HepG2 (cell line): Measurements from ENCODE around the gene LACTBL1. TPM values are rescaled to one million over a fixed set of nuclear protein-coding genes. Genes with fewer than 3 reads are reported as not detected.

Experiments
- ATAC-seq: fragments of 200-7000 bp; cut with Tn5 transposase; 3 replicates; pipeline ENCODE4 v1.9.1; 2020; ENCODE audit warnings: mild to moderate bottlenecking, moderate library complexity
- BruUV-seq: library from RNA; stranded (reverse); fragments of 400-500 nt; replicated peaks from 2 replicates; lab custom pipeline; 2021; lab: Mats Ljungman, UMichigan
- CTCF ChIA-PET: fragments of 300-600 bp; formaldehyde crosslinking; extraction: SDS; loops from one replicate; lab custom pipeline; 2021; ENCODE audit warnings: low total read pairs, inconsistent platforms, low intra/inter-chr PET ratio; lab: Yijun Ruan, JAX
- POLR2A ChIA-PET: fragments of 350-600 bp; sonication (Branson Sonifier 250); formaldehyde crosslinking; loops from one replicate; lab custom pipeline; 2020; ENCODE audit warnings: antibody characterized with exemption, inconsistent platforms; lab: Yijun Ruan, JAX
- DNase-seq: peaks from one replicate; pipeline ENCODE4 v3.0.0-alpha.2; 2015; ENCODE audit warnings: low spot score
- FAIRE-seq: peaks from 3 replicates; lab custom pipeline; 2011; peaks lifted over from hg19 to GRCh38; lab: Jason Lieb, UNC
- H2AFZ ChIP-seq: one replicate; pipeline ENCODE4 v1.6.1; 2011; ENCODE audit warnings: low read length, inconsistent platforms
- H3K27ac ChIP-seq: fragments of 300-600 bp; 3 replicates; pipeline ENCODE4 v1.8.0; 2011; ENCODE audit warnings: mixed run types, mild to moderate bottlenecking, mixed read lengths, low read length, inconsistent platforms; ENCODE audit not compliant: insufficient read depth; ENCODE audit errors: extremely low read length
- H3K27me3 ChIP-seq, 2 experiments: fragments of 200-600 bp in 1 of 2; 2 replicates in 1 of 2; 3 replicates in 1 of 2; pipeline versions ENCODE4 v1.6.0 to v1.8.0; 2011; ENCODE audit warnings: low read length in 2 of 2, mild to moderate bottlenecking in 2 of 2, moderate library complexity in 2 of 2, inconsistent platforms in 1 of 2; ENCODE audit not compliant: insufficient read depth in 2 of 2, control insufficient read depth in 1 of 2
- H3K36me3 ChIP-seq, 2 experiments: fragments of 200-600 bp in 1 of 2; replicated peaks in 1 of 2; 2 replicates in 1 of 2; 3 replicates in 1 of 2; pipeline versions ENCODE4 v1.5.1 to v1.8.0; 2011; ENCODE audit warnings: low read length in 2 of 2, inconsistent platforms in 1 of 2; ENCODE audit not compliant: insufficient read depth in 2 of 2, control insufficient read depth in 1 of 2
- H3K4me1 ChIP-seq: 2 replicates; pipeline ENCODE4 v1.5.1; 2012; ENCODE audit warnings: low read length, inconsistent platforms; ENCODE audit not compliant: insufficient read depth
- H3K4me2 ChIP-seq: 2 replicates; pipeline ENCODE4 v1.6.0; 2011; ENCODE audit warnings: low read depth, low read length, inconsistent platforms
- H3K4me3 ChIP-seq, 3 experiments: fragments of 200-600 bp in 1 of 3; sonication (generic), shearing (Covaris generic) in 1 of 3; replicated peaks in 1 of 3; 2 replicates each; pipeline ENCODE4 v1.5.1; 2011 to 2016; ENCODE audit warnings: low read length in 3 of 3, inconsistent platforms in 2 of 3, low read depth in 2 of 3, mild to moderate bottlenecking in 2 of 3, control low read depth in 1 of 3, mixed read lengths in 1 of 3; ENCODE audit not compliant: insufficient read depth in 1 of 3
- H3K79me2 ChIP-seq: one replicate; pipeline ENCODE4 v1.6.1; 2011; ENCODE audit warnings: low read length, inconsistent platforms; ENCODE audit not compliant: insufficient read depth
- H3K9ac ChIP-seq: 2 replicates; pipeline ENCODE4 v1.6.0; 2011; ENCODE audit warnings: mild to moderate bottlenecking, low read depth, low read length, inconsistent platforms; ENCODE audit not compliant: insufficient read depth
- H3K9me3 ChIP-seq: 2 replicates; pipeline ENCODE4 v1.5.1; 2012; ENCODE audit warnings: mild to moderate bottlenecking, low read length
- H4K20me1 ChIP-seq: 2 replicates; pipeline ENCODE4 v1.6.0; 2011; ENCODE audit warnings: inconsistent platforms, mild to moderate bottlenecking, low read length, moderate library complexity; ENCODE audit not compliant: insufficient read depth
- BHLHE40 ChIP-seq: IDR thresholded peaks from 2 replicates; pipeline ENCODE4 v1.6.1; 2011; ENCODE audit warnings: low read length, improper control_type of control experiment
- FIP1L1 ChIP-seq: fragments of 200-400 bp; formaldehyde crosslinking; IDR thresholded peaks from 2 replicates; pipeline ENCODE4 v1.6.1; 2018; ENCODE audit warnings: low read depth, mild to moderate bottlenecking, low read length, moderate library complexity, borderline replicate concordance; ENCODE audit not compliant: insufficient read depth
- FOXK2 ChIP-seq: fragments of 450-650 bp; IDR thresholded peaks from 2 replicates; pipeline ENCODE4 v1.6.1; 2016
- HOXA3 ChIP-seq: sonication (generic); formaldehyde crosslinking; IDR thresholded peaks from 2 replicates; pipeline ENCODE4 v1.5.0; 2020; ENCODE audit warnings: missing genetic modification reagents
- KDM5B ChIP-seq: sonication (generic); formaldehyde crosslinking; IDR thresholded peaks from 2 replicates; pipeline ENCODE4 v1.4.0; 2020; ENCODE audit warnings: missing genetic modification reagents, mild to moderate bottlenecking, borderline replicate concordance
- MED13 ChIP-seq: sonication (generic); formaldehyde crosslinking; IDR thresholded peaks from 2 replicates; pipeline ENCODE4 v1.5.0; 2020; ENCODE audit warnings: missing genetic modification reagents
- NRL ChIP-seq: sonication (generic); formaldehyde crosslinking; IDR thresholded peaks from 2 replicates; pipeline ENCODE4 v1.5.0; 2020; ENCODE audit warnings: missing genetic modification reagents, mild to moderate bottlenecking, moderate library complexity, borderline replicate concordance
- PLRG1 ChIP-seq: fragments of 450-650 bp; conservative IDR thresholded peaks from 2 replicates; pipeline ENCODE4 v1.6.1; 2016
- RBM39 ChIP-seq: fragments of 200-400 bp; formaldehyde crosslinking; IDR thresholded peaks from one replicate; pipeline ENCODE4 v1.6.1; 2018; ENCODE audit warnings: antibody characterized with exemption, mild to moderate bottlenecking, low read depth, low read length; ENCODE audit not compliant: poor library complexity, severe bottlenecking
- SIX1 ChIP-seq: sonication (generic); formaldehyde crosslinking; IDR thresholded peaks from 2 replicates; pipeline ENCODE4 v1.4.0; 2020; ENCODE audit warnings: missing genetic modification reagents, borderline replicate concordance
- TOPORS ChIP-seq: sonication (generic); formaldehyde crosslinking; IDR thresholded peaks from 2 replicates; pipeline ENCODE4 v1.8.0; 2023; ENCODE audit warnings: mild to moderate bottlenecking, missing genetic modification reagents
- ZNF296 ChIP-seq: sonication (generic); formaldehyde crosslinking; conservative IDR thresholded peaks from 2 replicates; pipeline ENCODE4 v1.5.0; 2020; ENCODE audit warnings: mild to moderate bottlenecking, missing genetic modification reagents
- ZNF430 ChIP-seq: sonication (generic); formaldehyde crosslinking; IDR thresholded peaks from 2 replicates; pipeline ENCODE4 v1.9.0; 2021; ENCODE audit warnings: mild to moderate bottlenecking, missing genetic modification reagents
- WGBS: methylation state at CpG from one replicate; pipeline ENCODE4 v1.1.6; 2017; ENCODE audit warnings: low lambda C conversion rate; 5-methylcytosine and 5-hydroxymethylcytosine counted together
- in situ Hi-C: cut with HindIII; loops from 2 replicates; pipeline ENCODE4 v1.10.0; 2017; ENCODE audit warnings: low pct_unique_long_range_greater_than_20kb; ENCODE audit not compliant: extremely low pct_ligation_motif_present
- intact Hi-C: fragments of 100-400 bp; cut with micrococcal nuclease; formaldehyde crosslinking; loops from one replicate; pipeline ENCODE4 v1.10.0; 2022; ENCODE audit not compliant: unreplicated experiment
- polyA plus RNA-seq, 8 experiments: library from polyadenylated mRNA; depleted of rRNA in 3 of 8; stranded (reverse) in 7 of 8; unstranded in 1 of 8; fragments of >200 nt; fragmentation: Illumina TruSeq in 4 of 8; extraction: Trizol in 4 of 8; gene quantifications; 2 replicates each; pipeline versions ENCODE4 v1.2.1 to v1.2.3, GENCODE V29; 2011 to 2016; ENCODE audit warnings: low read depth in 4 of 8, missing spikeins in 1 of 8, mixed read lengths in 1 of 8; ENCODE audit not compliant: insufficient read depth in 1 of 8
- total RNA-seq, 5 experiments: library from RNA; depleted of rRNA; stranded (reverse); fragments of >200 nt; fragmentation: Illumina TruSeq; extraction: Trizol; gene quantifications; 2 replicates each; pipeline ENCODE4 v1.2.3, GENCODE V29; 2016; ENCODE audit warnings: low read depth in 1 of 5
- TF ChIP-seq, protein P1 (sequence below): sonication (generic); formaldehyde crosslinking; IDR thresholded peaks from 2 replicates; pipeline ENCODE4 v1.5.0; 2020; ENCODE audit warnings: missing genetic modification reagents
- TF ChIP-seq, protein P2 (sequence below): sonication (generic); formaldehyde crosslinking; IDR thresholded peaks from 2 replicates; pipeline ENCODE4 v1.8.0; 2022; ENCODE audit warnings: mild to moderate bottlenecking, missing genetic modification reagents, moderate library complexity

Gene LACTBL1
- total and polyA plus RNA-seq, 2 of the 13 experiments (the other 11 are each of a cell fraction or from before 2014, with no cell fraction given): 0.12 to 1.3 TPM

DNA sequence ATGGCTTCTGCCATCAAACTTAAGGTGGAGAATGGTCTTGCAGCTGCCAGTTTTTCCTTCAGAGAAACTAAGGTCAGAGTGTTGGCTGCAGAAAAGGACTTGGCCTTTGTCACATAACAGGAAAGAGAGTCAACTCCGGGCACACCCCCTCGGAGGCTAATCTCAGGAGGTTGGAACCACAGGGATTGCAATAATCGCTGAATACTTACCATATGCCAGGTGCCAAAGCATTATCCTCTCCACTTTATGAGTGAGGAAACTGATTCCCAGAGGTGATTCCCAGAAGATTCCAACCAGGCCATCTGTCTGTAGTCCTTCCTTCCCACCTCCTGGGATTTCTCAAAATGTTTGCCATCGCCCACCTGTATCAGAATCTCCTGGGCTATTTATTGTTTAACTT lies 54.0 kb downstream of the LACTBL1 start:
- H2AFZ ChIP-seq: no peak overlapping the region
- DNase-seq (no peak), ATAC-seq (no peak), FAIRE-seq (no peak)
- ChIA-PET CTCF (no interaction called here), POLR2A (no interaction called here)
- H3K4me1 ChIP-seq: no peaks in the 10 kb centered on the region
- no peaks in the 10 kb centered on the region for H3K36me3 ChIP-seq
- H3K27ac ChIP-seq: no peak overlapping the region
- H4K20me1 ChIP-seq: no peaks in the 10 kb centered on the region
- no peak overlapping the region for H3K4me3 ChIP-seq
- H3K4me2 ChIP-seq: no peak overlapping the region
- in situ Hi-C loops: no loop called here
- BruUV-seq: no TSS peak
- H3K27me3 ChIP-seq: peaks cover 2 to 26% of the 10 kb centered on the region in 2 experiments; a peak in 2 of 5 replicates
- H3K79me2 ChIP-seq: no peaks in the 10 kb centered on the region
- no peak overlapping the region for H3K9ac ChIP-seq
- H3K9me3 ChIP-seq: no peaks in the 10 kb centered on the region
- no peak for TF ChIP-seq PLRG1
- no peak for TF ChIP-seq FOXK2
- no peak for TF ChIP-seq ZNF430 (CRISPR knock-in tag)
- TF ChIP-seq RBM39: no peak
- TF ChIP-seq KDM5B (CRISPR knock-in tag): no peak
- TF ChIP-seq ZNF296: no peak
- no peak for TF ChIP-seq SIX1 (CRISPR knock-in tag)
- no peak for TF ChIP-seq BHLHE40
- intact Hi-C loops: no loop called here
- WGBS: 67% methylated on average over 1 of the region's 4 CpGs

DNA sequence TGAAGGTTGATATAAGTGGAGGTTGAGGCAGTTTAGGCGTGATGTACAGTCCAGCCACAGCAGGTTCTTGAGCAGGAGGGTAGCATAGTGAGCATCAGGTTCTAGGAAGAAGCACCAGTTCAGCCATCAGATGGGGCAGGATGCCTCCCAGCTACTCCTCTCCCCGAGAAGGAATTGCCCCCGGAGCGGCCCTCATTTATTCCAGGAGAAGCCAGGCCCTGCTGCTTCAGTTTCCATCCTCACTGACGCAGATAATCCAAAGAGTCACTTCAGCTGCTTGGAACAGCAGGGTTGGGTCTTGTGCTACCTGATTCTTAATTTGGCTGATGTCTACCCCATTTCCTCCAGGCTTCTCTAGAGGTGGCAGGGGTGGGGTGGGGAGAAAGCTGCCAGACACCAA lies 54.7 kb downstream of the LACTBL1 start:
- H3K9ac ChIP-seq: no peak overlapping the region
- no TSS peak for BruUV-seq
- no peak overlapping the region for H3K4me2 ChIP-seq
- no peak for DNase-seq
- FAIRE-seq: no peak
- H2AFZ ChIP-seq: no peak overlapping the region
- ChIA-PET POLR2A (no interaction called here), CTCF (no interaction called here)
- no peaks in the 10 kb centered on the region for H4K20me1 ChIP-seq
- in situ Hi-C loops: no loop called here
- no peak overlapping the region for H3K27ac ChIP-seq
- no peak overlapping the region for H3K4me3 ChIP-seq
- ATAC-seq: no peak
- no peaks in the 10 kb centered on the region for H3K36me3 ChIP-seq
- no peaks in the 10 kb centered on the region for H3K9me3 ChIP-seq
- no peaks in the 10 kb centered on the region for H3K79me2 ChIP-seq
- 9% methylated on average over 1 of the region's 5 CpGs for WGBS
- intact Hi-C loops: no loop called here
- H3K27me3 ChIP-seq: peaks cover 2 to 26% of the 10 kb centered on the region in 2 experiments; a peak in 2 of 5 replicates
- no peaks in the 10 kb centered on the region for H3K4me1 ChIP-seq
- TF ChIP-seq, protein P1, sequence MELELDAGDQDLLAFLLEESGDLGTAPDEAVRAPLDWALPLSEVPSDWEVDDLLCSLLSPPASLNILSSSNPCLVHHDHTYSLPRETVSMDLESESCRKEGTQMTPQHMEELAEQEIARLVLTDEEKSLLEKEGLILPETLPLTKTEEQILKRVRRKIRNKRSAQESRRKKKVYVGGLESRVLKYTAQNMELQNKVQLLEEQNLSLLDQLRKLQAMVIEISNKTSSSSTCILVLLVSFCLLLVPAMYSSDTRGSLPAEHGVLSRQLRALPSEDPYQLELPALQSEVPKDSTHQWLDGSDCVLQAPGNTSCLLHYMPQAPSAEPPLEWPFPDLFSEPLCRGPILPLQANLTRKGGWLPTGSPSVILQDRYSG (CRISPR knock-in tag): no peak
- TF ChIP-seq FIP1L1: no peak
- TF ChIP-seq TOPORS (CRISPR knock-in tag): no peak
- TF ChIP-seq, protein P2, sequence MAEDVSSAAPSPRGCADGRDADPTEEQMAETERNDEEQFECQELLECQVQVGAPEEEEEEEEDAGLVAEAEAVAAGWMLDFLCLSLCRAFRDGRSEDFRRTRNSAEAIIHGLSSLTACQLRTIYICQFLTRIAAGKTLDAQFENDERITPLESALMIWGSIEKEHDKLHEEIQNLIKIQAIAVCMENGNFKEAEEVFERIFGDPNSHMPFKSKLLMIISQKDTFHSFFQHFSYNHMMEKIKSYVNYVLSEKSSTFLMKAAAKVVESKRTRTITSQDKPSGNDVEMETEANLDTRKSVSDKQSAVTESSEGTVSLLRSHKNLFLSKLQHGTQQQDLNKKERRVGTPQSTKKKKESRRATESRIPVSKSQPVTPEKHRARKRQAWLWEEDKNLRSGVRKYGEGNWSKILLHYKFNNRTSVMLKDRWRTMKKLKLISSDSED: no peak
- no peak for TF ChIP-seq MED13
- TF ChIP-seq HOXA3 (CRISPR knock-in tag): no peak
- no peak for TF ChIP-seq NRL (CRISPR knock-in tag)
